ENCODE results near the gene FOXO1. TPM values are rescaled to one million over a fixed set of nuclear protein-coding genes. Genes with fewer than 3 reads are reported as not detected.

Gene FOXO1
- total and polyA plus RNA-seq, 2 of the 13 experiments (the other 11 are each of a cell fraction or from before 2014, with no cell fraction given), result 8.1 to 13.1 TPM

DNA sequence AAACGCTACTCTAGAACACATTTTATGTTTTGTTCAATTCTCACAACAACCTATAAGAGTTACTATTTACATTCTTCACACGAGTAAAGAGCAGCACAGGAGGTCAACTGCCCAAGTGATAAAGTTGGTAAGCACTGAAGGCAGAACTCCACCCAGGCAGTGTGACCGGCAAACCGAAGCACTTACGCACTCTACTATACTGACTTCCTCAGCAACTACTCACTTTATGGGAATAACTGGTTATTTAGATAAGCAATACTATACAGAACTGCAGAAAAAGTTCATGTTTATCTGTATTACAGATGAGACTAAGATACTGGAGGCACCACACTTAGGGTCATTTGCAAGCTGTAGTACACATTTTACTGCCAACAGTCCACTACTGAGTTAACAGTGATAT, 28.8 kb downstream of the FOXO1 start:
- no peak for DNase-seq (ENCODE audit: low spot score)
- no peak overlapping the region for H2AFZ ChIP-seq (ENCODE audit: low read length)
- no peaks in the 10 kb centered on the region for H3K9me3 ChIP-seq (ENCODE audit: low read length)
- H3K4me1 ChIP-seq (ENCODE audit: insufficient read depth, low read length), result peaks cover 49% of the 10 kb centered on the region
- H3K79me2 ChIP-seq (ENCODE audit: insufficient read depth, low read length), result peaks cover 92% of the 10 kb centered on the region
- ChIA-PET POLR2A (no interaction called here), CTCF (ENCODE audit: low intra/inter-chr PET ratio, low total read pairs) (no interaction called here)
- no peak overlapping the region for H3K9ac ChIP-seq (ENCODE audit: insufficient read depth, low read depth, low read length)
- intact Hi-C loops (cut with micrococcal nuclease; ENCODE audit: unreplicated experiment), result no loop called here
- peaks cover 85% of the 10 kb centered on the region for H4K20me1 ChIP-seq (ENCODE audit: insufficient read depth, low read length)
- peak; percentile 55 for ATAC-seq
- BruUV-seq (replicated peaks), result no TSS peak
- no peak overlapping the region for H3K27ac ChIP-seq (ENCODE audit: extremely low read length, insufficient read depth, low read length)
- in situ Hi-C loops (cut with HindIII; ENCODE audit: extremely low pct_ligation_motif_present, low pct_unique_long_range_greater_than_20kb), result no loop called here
- no peaks in the 10 kb centered on the region for H3K27me3 ChIP-seq (ENCODE audit: control insufficient read depth in 1 of 2, insufficient read depth in 2 of 2, low read length in 2 of 2)
- H3K4me3 ChIP-seq (replicated peaks in 1 of 3; ENCODE audit: insufficient read depth in 1 of 3, low read depth in 2 of 3, low read length in 3 of 3), result no peak overlapping the region
- no peak for FAIRE-seq
- no peak overlapping the region for H3K4me2 ChIP-seq (ENCODE audit: low read depth, low read length)
- no peak for TF ChIP-seq ATRX (CRISPR knock-in tag; IDR thresholded peaks at IDR 0.05; ENCODE audit: borderline replicate concordance)
- TF ChIP-seq, protein P1, sequence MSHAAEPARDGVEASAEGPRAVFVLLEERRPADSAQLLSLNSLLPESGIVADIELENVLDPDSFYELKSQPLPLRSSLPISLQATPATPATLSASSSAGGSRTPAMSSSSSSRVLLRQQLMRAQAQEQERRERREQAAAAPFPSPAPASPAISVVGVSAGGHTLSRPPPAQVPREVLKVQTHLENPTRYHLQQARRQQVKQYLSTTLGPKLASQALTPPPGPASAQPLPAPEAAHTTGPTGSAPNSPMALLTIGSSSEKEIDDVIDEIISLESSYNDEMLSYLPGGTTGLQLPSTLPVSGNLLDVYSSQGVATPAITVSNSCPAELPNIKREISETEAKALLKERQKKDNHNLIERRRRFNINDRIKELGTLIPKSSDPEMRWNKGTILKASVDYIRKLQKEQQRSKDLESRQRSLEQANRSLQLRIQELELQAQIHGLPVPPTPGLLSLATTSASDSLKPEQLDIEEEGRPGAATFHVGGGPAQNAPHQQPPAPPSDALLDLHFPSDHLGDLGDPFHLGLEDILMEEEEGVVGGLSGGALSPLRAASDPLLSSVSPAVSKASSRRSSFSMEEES (CRISPR knock-in tag; IDR thresholded peaks at IDR 0.05), result no peak
- no peak for TF ChIP-seq PITX1 (CRISPR knock-in tag; IDR thresholded peaks at IDR 0.05)
- no peak for TF ChIP-seq GABPA (IDR thresholded peaks at IDR 0.05; ENCODE audit: low read depth, low read length)
- no peak for TF ChIP-seq GABPA (CRISPR knock-in tag; IDR thresholded peaks at IDR 0.05; ENCODE audit: low read depth)
- no peak for TF ChIP-seq NR2F6 (IDR thresholded peaks at IDR 0.05)
- TF ChIP-seq NR2F6 (CRISPR knock-in tag; IDR thresholded peaks at IDR 0.05), result no peak
- TF ChIP-seq, protein P2, sequence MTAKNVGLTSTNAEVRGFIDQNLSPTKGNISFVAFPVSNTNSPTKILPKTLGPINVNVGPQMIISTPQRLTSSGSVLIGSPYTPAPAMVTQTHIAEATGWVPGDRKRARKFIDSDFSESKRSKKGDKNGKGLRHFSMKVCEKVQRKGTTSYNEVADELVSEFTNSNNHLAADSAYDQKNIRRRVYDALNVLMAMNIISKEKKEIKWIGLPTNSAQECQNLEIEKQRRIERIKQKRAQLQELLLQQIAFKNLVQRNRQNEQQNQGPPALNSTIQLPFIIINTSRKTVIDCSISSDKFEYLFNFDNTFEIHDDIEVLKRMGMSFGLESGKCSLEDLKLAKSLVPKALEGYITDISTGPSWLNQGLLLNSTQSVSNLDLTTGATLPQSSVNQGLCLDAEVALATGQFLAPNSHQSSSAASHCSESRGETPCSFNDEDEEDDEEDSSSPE (CRISPR knock-in tag; IDR thresholded peaks at IDR 0.05), result no peak
- TF ChIP-seq, protein P3, sequence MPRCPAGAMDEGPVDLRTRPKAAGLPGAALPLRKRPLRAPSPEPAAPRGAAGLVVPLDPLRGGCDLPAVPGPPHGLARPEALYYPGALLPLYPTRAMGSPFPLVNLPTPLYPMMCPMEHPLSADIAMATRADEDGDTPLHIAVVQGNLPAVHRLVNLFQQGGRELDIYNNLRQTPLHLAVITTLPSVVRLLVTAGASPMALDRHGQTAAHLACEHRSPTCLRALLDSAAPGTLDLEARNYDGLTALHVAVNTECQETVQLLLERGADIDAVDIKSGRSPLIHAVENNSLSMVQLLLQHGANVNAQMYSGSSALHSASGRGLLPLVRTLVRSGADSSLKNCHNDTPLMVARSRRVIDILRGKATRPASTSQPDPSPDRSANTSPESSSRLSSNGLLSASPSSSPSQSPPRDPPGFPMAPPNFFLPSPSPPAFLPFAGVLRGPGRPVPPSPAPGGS (CRISPR knock-in tag; IDR thresholded peaks at IDR 0.05), result no peak
- TF ChIP-seq, protein P4, sequence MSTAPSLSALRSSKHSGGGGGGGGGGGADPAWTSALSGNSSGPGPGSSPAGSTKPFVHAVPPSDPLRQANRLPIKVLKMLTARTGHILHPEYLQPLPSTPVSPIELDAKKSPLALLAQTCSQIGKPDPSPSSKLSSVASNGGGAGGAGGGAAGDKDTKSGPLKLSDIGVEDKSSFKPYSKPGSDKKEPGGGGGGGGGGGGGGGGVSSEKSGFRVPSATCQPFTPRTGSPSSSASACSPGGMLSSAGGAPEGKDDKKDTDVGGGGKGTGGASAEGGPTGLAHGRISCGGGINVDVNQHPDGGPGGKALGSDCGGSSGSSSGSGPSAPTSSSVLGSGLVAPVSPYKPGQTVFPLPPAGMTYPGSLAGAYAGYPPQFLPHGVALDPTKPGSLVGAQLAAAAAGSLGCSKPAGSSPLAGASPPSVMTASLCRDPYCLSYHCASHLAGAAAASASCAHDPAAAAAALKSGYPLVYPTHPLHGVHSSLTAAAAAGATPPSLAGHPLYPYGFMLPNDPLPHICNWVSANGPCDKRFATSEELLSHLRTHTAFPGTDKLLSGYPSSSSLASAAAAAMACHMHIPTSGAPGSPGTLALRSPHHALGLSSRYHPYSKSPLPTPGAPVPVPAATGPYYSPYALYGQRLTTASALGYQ (CRISPR knock-in tag; IDR thresholded peaks at IDR 0.05), result no peak
- TF ChIP-seq, protein P5, sequence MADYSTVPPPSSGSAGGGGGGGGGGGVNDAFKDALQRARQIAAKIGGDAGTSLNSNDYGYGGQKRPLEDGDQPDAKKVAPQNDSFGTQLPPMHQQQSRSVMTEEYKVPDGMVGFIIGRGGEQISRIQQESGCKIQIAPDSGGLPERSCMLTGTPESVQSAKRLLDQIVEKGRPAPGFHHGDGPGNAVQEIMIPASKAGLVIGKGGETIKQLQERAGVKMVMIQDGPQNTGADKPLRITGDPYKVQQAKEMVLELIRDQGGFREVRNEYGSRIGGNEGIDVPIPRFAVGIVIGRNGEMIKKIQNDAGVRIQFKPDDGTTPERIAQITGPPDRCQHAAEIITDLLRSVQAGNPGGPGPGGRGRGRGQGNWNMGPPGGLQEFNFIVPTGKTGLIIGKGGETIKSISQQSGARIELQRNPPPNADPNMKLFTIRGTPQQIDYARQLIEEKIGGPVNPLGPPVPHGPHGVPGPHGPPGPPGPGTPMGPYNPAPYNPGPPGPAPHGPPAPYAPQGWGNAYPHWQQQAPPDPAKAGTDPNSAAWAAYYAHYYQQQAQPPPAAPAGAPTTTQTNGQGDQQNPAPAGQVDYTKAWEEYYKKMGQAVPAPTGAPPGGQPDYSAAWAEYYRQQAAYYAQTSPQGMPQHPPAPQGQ (CRISPR knock-in tag; IDR thresholded peaks at IDR 0.05; ENCODE audit: borderline replicate concordance), result no peak
- TF ChIP-seq MED13 (CRISPR knock-in tag; IDR thresholded peaks at IDR 0.05), result no peak
- TF ChIP-seq ZBTB20 (CRISPR knock-in tag; IDR thresholded peaks at IDR 0.05; ENCODE audit: borderline replicate concordance, low read depth), result no peak
- no peak for TF ChIP-seq SMARCE1 (IDR thresholded peaks at IDR 0.05; ENCODE audit: borderline replicate concordance)
- 60% methylated on average over 5 of the region's 5 CpGs for WGBS (ENCODE audit: low lambda C conversion rate)
- H3K36me3 ChIP-seq (replicated peaks in 1 of 2; ENCODE audit: control insufficient read depth in 1 of 2, insufficient read depth in 2 of 2, low read length in 2 of 2), result peaks cover 0 to 3% of the 10 kb centered on the region in 2 experiments; a peak in 1 of 5 replicates
